Epithelial cell of esophagus (primary cell): ENCODE measurements around the gene PCLAF.
"Not testable (repeated sequence)": the region's sequence is repeated elsewhere in the genome, so short reads cannot be mapped to it uniquely, and the experiment has no call there.

ENCODE experiments used
- DNase-seq: peaks from one replicate; pipeline ENCODE4 v3.0.0; 2010; ENCODE audit warnings: low read depth
- H3K4me3 ChIP-seq: 2 replicates; pipeline ENCODE4 v1.5.1; 2011; ENCODE audit warnings: mild to moderate bottlenecking, low read length, control low read depth
- CTCF ChIP-seq: IDR thresholded peaks from 2 replicates; pipeline ENCODE4 v1.5.1; 2011; ENCODE audit warnings: low read depth, mild to moderate bottlenecking, low read length, control low read depth, inconsistent platforms; ENCODE audit not compliant: insufficient read depth; ENCODE audit errors: missing control alignments

Gene PCLAF

DNA sequence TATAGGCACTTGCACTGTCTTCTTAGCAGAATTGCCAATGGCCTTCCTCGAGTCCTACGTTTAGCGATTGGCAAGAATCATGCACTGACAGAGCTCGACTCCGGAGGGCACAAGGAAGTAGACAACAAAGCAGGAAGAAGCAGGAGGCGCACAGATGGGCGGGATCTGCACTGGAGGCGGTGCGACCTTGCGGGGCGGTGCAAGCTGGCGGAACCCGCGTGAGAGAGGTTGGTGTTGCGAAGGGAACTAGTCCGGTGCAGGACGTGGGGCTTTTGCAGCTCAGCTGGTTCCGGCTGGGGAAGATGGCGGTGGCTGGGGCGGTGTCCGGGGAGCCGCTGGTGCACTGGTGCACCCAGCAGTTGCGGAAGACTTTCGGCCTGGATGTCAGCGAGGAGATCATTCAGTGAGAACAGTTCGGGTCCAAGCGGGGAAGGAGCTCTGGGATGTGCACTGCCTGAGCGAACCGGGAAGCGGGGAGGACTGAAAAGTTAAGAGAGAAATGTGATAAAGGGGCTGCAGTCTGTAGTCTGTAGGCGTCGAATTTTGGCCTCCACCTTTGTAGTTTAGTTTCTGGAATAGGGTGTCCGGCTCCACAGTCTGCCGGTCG, 6.4 kb upstream of the PCLAF start, which contains the start of gene TRIP4:
Gene TRIP4, plus strand, starts transcription at position 275 of the 607 bp plus-strand sequence. Its CDS starts 28 bp downstream, at position 303.
- TF ChIP-seq CTCF, result peak; percentile 13
- H3K4me3 ChIP-seq, result peak within 1 kb of the TSS; percentile 98
- DNase-seq, result peak; percentile 99

DNA sequence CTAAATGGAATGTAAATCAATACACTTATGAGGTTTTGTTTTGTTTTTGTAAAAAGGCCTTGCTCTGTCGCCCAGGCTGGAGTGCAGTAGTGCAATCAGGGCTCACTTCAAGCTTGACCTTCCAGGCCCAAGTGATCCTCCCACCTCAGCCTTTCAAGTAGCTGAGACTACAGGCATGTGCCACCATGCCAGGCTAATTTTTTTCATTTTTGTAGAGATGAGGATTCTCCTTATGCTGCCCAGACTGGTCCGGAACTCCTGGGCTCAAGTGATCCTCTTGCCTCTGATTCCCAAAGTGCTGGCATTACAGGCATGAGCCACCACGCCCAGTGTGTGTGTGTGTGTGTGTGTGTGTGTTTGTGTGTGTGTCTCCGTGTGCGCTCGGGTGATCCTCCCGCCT, 5.0 kb upstream of the PCLAF start:
- H3K4me3 ChIP-seq, result no peak overlapping the region
- no peak for TF ChIP-seq CTCF
- no peak for DNase-seq

GRCh38 chr15:64383760-64384159, 2.5 kb upstream of the PCLAF start:
- no peak for TF ChIP-seq CTCF
- H3K4me3 ChIP-seq, result no peak overlapping the region
- no peak for DNase-seq

GRCh38 chr15:64380130-64380870, 941 bp downstream of the PCLAF start:
- peak overlapping the region; percentile 76 for H3K4me3 ChIP-seq
- not testable (repeated sequence) for DNase-seq

DNA sequence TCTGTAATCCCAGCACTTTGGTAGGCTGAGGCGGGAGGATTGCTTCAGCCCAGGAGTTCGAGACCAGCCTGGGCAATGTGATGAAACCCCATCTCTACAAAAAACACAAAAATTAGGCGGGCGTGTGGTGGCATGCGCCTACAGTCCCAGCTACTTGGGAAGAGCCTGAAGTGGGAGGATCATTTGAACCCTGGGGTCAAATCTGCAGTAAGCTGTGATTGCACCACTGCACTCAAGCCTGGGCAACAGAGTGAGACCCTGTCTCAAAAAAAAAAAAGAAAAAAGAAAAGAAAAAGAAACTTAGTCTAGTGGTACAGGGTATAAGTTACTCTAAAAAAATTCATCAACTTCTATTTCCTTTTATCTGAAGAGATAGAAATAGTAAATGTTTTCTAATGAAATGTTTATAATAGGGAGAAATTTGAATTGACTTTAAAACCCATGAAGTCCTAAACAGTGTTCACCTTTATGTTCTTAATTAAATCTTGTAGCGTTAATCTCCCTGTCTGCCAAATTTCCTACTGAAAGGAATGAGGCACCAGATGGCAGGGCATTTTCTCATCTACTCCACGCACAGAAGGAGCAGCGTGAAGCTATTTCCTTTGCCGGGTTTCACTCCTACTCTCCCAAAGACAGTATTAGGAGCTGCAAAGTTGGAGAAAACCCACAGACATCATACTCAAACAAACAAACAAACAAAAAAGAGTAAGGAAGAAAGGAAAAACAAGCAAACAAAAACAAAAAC, 1.9 kb downstream of the PCLAF start:
- TF ChIP-seq CTCF, result no peak
- DNase-seq, result no peak
- H3K4me3 ChIP-seq, result no peak overlapping the region

GRCh38 chr15:64373360-64373759, 7.9 kb downstream of the PCLAF start:
- no peak for TF ChIP-seq CTCF
- H3K4me3 ChIP-seq, result no peak overlapping the region
- no peak for DNase-seq

DNA sequence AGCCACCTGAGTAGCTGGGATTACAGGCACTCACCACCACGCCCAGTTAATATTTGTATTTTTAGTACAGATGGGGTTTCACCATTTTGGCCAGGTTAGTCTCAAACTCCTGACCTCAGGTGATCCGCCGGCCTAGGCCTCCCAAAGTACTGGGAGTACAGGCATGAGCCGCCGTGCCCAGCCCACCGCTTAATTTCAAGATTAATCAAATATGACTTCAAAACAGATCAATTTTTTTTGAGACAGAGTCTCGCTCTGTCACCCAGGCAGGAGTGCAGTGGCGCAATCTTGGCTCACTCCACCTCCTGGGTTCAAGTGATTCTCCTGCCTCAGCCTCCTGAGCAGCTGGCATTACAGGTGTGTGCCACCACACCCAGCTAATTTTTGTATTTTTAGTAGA, 9.9 kb downstream of the PCLAF start:
- not testable (repeated sequence) for DNase-seq, H3K4me3 ChIP-seq
